SU-DHL-6 (cell line): ENCODE measurements around the gene KCNQ4.

Experiments
- H2AFZ ChIP-seq: fragments of 200-600 bp; sonication (generic); 2 replicates; pipeline ENCODE4 v1.6.1; 2014; ENCODE audit warnings: low read depth, mild to moderate bottlenecking, moderate library complexity, mixed read lengths, antibody characterized with exemption, low read length; ENCODE audit not compliant: severe bottlenecking
- H3F3A ChIP-seq: fragments of 200-600 bp; shearing (Covaris generic); 2 replicates; pipeline ENCODE4 v1.6.0; 2016; ENCODE audit warnings: antibody characterized with exemption, mild to moderate bottlenecking; ENCODE audit not compliant: insufficient read depth
- H3K27ac ChIP-seq: fragments of 200-600 bp; sonication (generic); 2 replicates; pipeline ENCODE4 v1.5.1; 2016; ENCODE audit warnings: low read depth, mild to moderate bottlenecking, low read length, moderate library complexity, mixed read lengths
- H3K27me3 ChIP-seq: fragments of 200-600 bp; sonication (generic), shearing (Covaris generic); 2 replicates; pipeline ENCODE4 v1.6.0; 2014; ENCODE audit warnings: mild to moderate bottlenecking, low read length
- H3K36me3 ChIP-seq: fragments of 200-600 bp; sonication (generic); 2 replicates; pipeline ENCODE4 v1.6.1; 2014; ENCODE audit warnings: mild to moderate bottlenecking, low read length, mixed read lengths
- H3K4me2 ChIP-seq: fragments of 300-600, 200-600 bp; shearing (Covaris generic), sonication (generic); 2 replicates; pipeline ENCODE4 v1.6.0; 2014; ENCODE audit warnings: low read length, low read depth, mild to moderate bottlenecking; ENCODE audit not compliant: poor library complexity, severe bottlenecking
- H3K4me3 ChIP-seq: fragments of 200-600 bp; sonication (generic); 2 replicates; pipeline ENCODE4 v1.5.1; 2014; ENCODE audit warnings: antibody characterized with exemption, low read length, mild to moderate bottlenecking, mixed read lengths; ENCODE audit not compliant: insufficient read depth, poor library complexity, severe bottlenecking
- H3K79me2 ChIP-seq: fragments of 200-600 bp; sonication (generic); 2 replicates; pipeline ENCODE4 v1.6.1; 2014; ENCODE audit warnings: mild to moderate bottlenecking, low read length, moderate library complexity; ENCODE audit not compliant: insufficient read depth
- H3K9ac ChIP-seq: fragments of 200-600 bp; sonication (generic); 2 replicates; pipeline ENCODE4 v1.7.0; 2014; ENCODE audit warnings: mild to moderate bottlenecking, low read length
- H3K9me2 ChIP-seq: fragments of 200-600 bp; sonication (generic); replicated peaks from 2 replicates; pipeline ENCODE4 v1.6.1; 2014; ENCODE audit warnings: low read length; ENCODE audit not compliant: insufficient read depth
- H3K9me3 ChIP-seq: fragments of 200-600 bp; sonication (generic); 2 replicates; pipeline ENCODE4 v1.6.1; 2014; ENCODE audit warnings: low read length, mixed read lengths; ENCODE audit not compliant: insufficient read depth
- H4K20me1 ChIP-seq: fragments of 200-600 bp; sonication (generic); 2 replicates; pipeline ENCODE4 v1.6.1; 2014; ENCODE audit warnings: low read depth, mild to moderate bottlenecking, antibody characterized with exemption, low read length, moderate library complexity, mixed read lengths
- CTCF ChIP-seq: fragments of 200-600 bp; sonication (generic); IDR thresholded peaks from one replicate; pipeline ENCODE4 v1.5.1; 2017; ENCODE audit warnings: antibody characterized with exemption, mild to moderate bottlenecking, low read length, moderate library complexity; ENCODE audit not compliant: insufficient read depth, poor library complexity, severe bottlenecking
- EZH2phosphoT487 ChIP-seq: fragments of 200-600 bp; sonication (generic), shearing (Covaris generic); conservative IDR thresholded peaks from 2 replicates; pipeline ENCODE4 v1.6.1; 2018; ENCODE audit warnings: mild to moderate bottlenecking, antibody characterized with exemption, low read length, moderate library complexity, mixed read lengths

Gene KCNQ4

GRCh38 chr1:40879482-40880175 is 96.0 kb downstream of the KCNQ4 start:
- Histone ChIP-seq H2AFZ (no peak overlapping the region), H3K79me2 (no peaks in the 10 kb centered on the region), H3K9me3 (peaks cover 3% of the 10 kb centered on the region; the same call in 1 of the 2 replicates), H3K27me3 (no peaks in the 10 kb centered on the region), H3K9me2 (no peaks in the 10 kb centered on the region), H3K4me2 (no peak overlapping the region), H3K4me3 (no peak overlapping the region), H3K9ac (no peak overlapping the region), H3K36me3 (no peaks in the 10 kb centered on the region), H4K20me1 (no peaks in the 10 kb centered on the region), H3F3A (no peaks in the 10 kb centered on the region), H3K27ac (no peak overlapping the region)
- TF ChIP-seq EZH2phosphoT487 (no peak), CTCF (no peak)

GRCh38 chr1:40880813-40881549 is 97.4 kb downstream of the KCNQ4 start:
- Histone ChIP-seq H2AFZ (no peak overlapping the region), H3K36me3 (no peaks in the 10 kb centered on the region), H3K9me2 (no peaks in the 10 kb centered on the region), H3K9me3 (peaks cover 3% of the 10 kb centered on the region; the same call in 1 of the 2 replicates), H3K27ac (no peak overlapping the region), H3K9ac (no peak overlapping the region), H3K79me2 (no peaks in the 10 kb centered on the region), H3K4me2 (no peak overlapping the region), H3F3A (no peaks in the 10 kb centered on the region), H4K20me1 (no peaks in the 10 kb centered on the region), H3K27me3 (no peaks in the 10 kb centered on the region), H3K4me3 (no peak overlapping the region)
- no peak for TF ChIP-seq CTCF

- H3K4me3 ChIP-seq: no peak overlapping the region
- H3K27ac ChIP-seq: no peak overlapping the region
- no peak overlapping the region for H3K4me2 ChIP-seq
Measured at GRCh38 chr1:40884055-40884795, 100.6 kb downstream of the KCNQ4 start.

More at GRCh38 chr1:40884055-40884795, 100.6 kb downstream of the KCNQ4 start:
- H4K20me1 ChIP-seq: no peaks in the 10 kb centered on the region
- H2AFZ ChIP-seq: no peak overlapping the region
- H3K36me3 ChIP-seq: no peaks in the 10 kb centered on the region
- H3K9me3 ChIP-seq: no peaks in the 10 kb centered on the region
- no peaks in the 10 kb centered on the region for H3F3A ChIP-seq
- H3K27me3 ChIP-seq: no peaks in the 10 kb centered on the region
- no peaks in the 10 kb centered on the region for H3K79me2 ChIP-seq
- no peaks in the 10 kb centered on the region for H3K9me2 ChIP-seq
- H3K9ac ChIP-seq: no peak overlapping the region
- TF ChIP-seq CTCF: no peak
- no peak for TF ChIP-seq EZH2phosphoT487
